Prostate gland (tissue), 2 donors: ENCODE measurements around the gene NDOR1. TPM values are rescaled to one million over a fixed set of nuclear protein-coding genes. Genes with fewer than 3 reads are reported as not detected.
A peak's percentile ranks its signal among the peaks of the same experiment; 100 is the strongest.
"Not testable (repeated sequence)": the region's sequence is repeated elsewhere in the genome, so short reads cannot be mapped to it uniquely, and the experiment has no call there.

Source experiments
- DNase-seq: peaks from one replicate; pipeline ENCODE4 v3.0.0-alpha.2; 2019; ENCODE audit warnings: low spot score
- H3K27ac ChIP-seq, 2 donors: fragments of 200-600 bp; sonication (generic); 2 replicates each; pipeline ENCODE4 v1.5.1; 2017 to 2019
- H3K27me3 ChIP-seq: fragments of 200-600 bp; sonication (generic); replicated peaks from 2 replicates; pipeline ENCODE4 v1.5.1; 2019; ENCODE audit not compliant: insufficient read depth
- H3K36me3 ChIP-seq, 2 donors: fragments of 200-600 bp; sonication (generic); 1 replicate in 1 of 2; 2 replicates in 1 of 2; pipeline versions ENCODE4 v1.5.1 to v1.8.1; 2017 to 2019
- H3K4me1 ChIP-seq: fragments of 200-600 bp; sonication (generic); replicated peaks from 2 replicates; pipeline ENCODE4 v1.5.1; 2019
- H3K4me3 ChIP-seq, 2 donors: fragments of 200-600 bp; sonication (generic); 2 replicates each; pipeline ENCODE4 v1.5.1; 2017 to 2019
- H3K9me3 ChIP-seq: fragments of 200-600 bp; sonication (generic); 2 replicates; pipeline ENCODE4 v1.5.1; 2017
- CTCF ChIP-seq, 4 experiments: fragments of 200-600 bp in 2 of 4; fragments of 450-650 bp in 2 of 4; sonication (generic) in 2 of 4; IDR thresholded peaks; 1 replicate in 3 of 4; 2 replicates in 1 of 4; pipeline ENCODE4 v1.5.1; 2016 to 2019; ENCODE audit warnings: antibody characterized with exemption in 4 of 4, mild to moderate bottlenecking in 2 of 4, moderate library complexity in 2 of 4
- POLR2A ChIP-seq: fragments of 450-650 bp; IDR thresholded peaks from one replicate; pipeline ENCODE4 v1.6.1; 2016; ENCODE audit warnings: antibody characterized with exemption, mild to moderate bottlenecking
- POLR2AphosphoS5 ChIP-seq: sonication (generic); formaldehyde crosslinking; IDR thresholded peaks from one replicate; pipeline ENCODE4 v1.6.1; 2017; ENCODE audit warnings: antibody characterized with exemption
- WGBS: methylation state at CpG from one replicate; pipeline ENCODE4 v1.1.5; 2018; 5-methylcytosine and 5-hydroxymethylcytosine counted together
- intact Hi-C: fragments of 100-400 bp; cut with DNase I; formaldehyde crosslinking; loops from one replicate; pipeline ENCODE4 v1.14.2; 2022
- total RNA-seq, 2 donors: library from RNA; depleted of rRNA; stranded (reverse); fragments of >200 nt; gene quantifications; one replicate each; pipeline ENCODE4 v1.1.0, GENCODE V29; 2016

The NDOR1 gene
- total RNA-seq, 2 donors from 2014 or later, result 18.5 to 31.9 TPM

DNA sequence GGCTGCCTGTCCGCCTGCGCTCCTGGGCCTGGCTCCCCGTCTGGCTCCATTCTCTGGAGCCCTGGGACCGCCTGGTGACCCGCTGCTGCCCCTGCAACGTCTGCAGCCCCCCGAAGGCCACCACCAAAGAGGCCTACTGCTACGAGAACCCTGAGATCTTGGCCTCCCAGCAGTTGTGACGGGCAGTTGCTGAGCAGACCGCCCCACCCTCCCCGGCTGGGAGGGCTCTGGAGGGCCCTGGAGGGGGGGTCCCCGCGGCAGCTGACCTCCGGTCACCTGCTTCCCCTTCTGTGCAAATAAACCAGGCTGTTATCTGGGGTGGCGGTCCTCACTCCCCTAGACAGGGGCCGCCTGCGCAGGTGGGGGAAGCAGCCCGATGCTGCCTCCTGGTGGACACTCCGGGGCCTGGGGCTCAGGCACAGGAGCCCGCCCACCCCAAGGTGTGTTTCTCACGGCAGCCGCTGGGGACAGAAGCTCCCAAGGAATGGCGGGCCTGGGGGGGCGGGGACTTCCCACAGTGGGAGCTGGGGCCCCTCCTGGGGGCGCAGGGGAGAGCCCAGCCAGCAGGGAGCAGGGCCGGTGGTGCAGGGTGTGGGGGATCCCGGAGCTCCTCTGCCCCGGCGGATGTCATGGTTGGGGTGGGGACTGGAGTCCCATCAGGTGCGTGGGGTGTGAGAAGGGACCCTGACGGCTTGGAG is 30.9 kb downstream of the NDOR1 start:
- TF ChIP-seq POLR2AphosphoS5 (peak; percentile 74), CTCF (IDR thresholded peaks at IDR 0.05) (peak; percentile 98 to 100 (median 99)), POLR2A (peak; percentile 10)
- DNase-seq, result peak; percentile 88
- no peaks in the 10 kb centered on the region for H3K9me3 ChIP-seq
- intact Hi-C loops, result loop anchor here (5.0 kb wide), 1 partner anchor 114 kb away; no protein-coding TSS in a partner anchor
- WGBS, result 6% methylated on average over 22 of the region's 31 CpGs
- peak overlapping the region; percentile 64 to 71 for H3K27ac ChIP-seq
- H3K4me1 ChIP-seq, result peaks cover 29% of the 10 kb centered on the region
- no peaks in the 10 kb centered on the region for H3K36me3 ChIP-seq
- H3K4me3 ChIP-seq, result peak overlapping the region; percentile 7 to 10
- no peaks in the 10 kb centered on the region for H3K27me3 ChIP-seq

- intact Hi-C loops, result loop anchor here (5.0 kb wide), 1 partner anchor 115 kb away; no protein-coding TSS in a partner anchor
- H3K27me3 ChIP-seq, result no peaks in the 10 kb centered on the region
- no peaks in the 10 kb centered on the region for H3K9me3 ChIP-seq
- H3K4me1 ChIP-seq, result peaks cover 29% of the 10 kb centered on the region
- peak overlapping the region in 1 of 2 donors; percentile 7 for H3K4me3 ChIP-seq
- DNase-seq, result no peak
- H3K36me3 ChIP-seq, result no peaks in the 10 kb centered on the region
- no peak for TF ChIP-seq POLR2AphosphoS5
- TF ChIP-seq CTCF (IDR thresholded peaks at IDR 0.05), result no peak
- no peak for TF ChIP-seq POLR2A
- H3K27ac ChIP-seq, result peak overlapping the region; percentile 64 to 71
- WGBS, result 32% methylated on average over 6 of the region's 11 CpGs
Observed at GRCh38 chr9:137236936-137237421, 31.5 kb downstream of the NDOR1 start.

DNA sequence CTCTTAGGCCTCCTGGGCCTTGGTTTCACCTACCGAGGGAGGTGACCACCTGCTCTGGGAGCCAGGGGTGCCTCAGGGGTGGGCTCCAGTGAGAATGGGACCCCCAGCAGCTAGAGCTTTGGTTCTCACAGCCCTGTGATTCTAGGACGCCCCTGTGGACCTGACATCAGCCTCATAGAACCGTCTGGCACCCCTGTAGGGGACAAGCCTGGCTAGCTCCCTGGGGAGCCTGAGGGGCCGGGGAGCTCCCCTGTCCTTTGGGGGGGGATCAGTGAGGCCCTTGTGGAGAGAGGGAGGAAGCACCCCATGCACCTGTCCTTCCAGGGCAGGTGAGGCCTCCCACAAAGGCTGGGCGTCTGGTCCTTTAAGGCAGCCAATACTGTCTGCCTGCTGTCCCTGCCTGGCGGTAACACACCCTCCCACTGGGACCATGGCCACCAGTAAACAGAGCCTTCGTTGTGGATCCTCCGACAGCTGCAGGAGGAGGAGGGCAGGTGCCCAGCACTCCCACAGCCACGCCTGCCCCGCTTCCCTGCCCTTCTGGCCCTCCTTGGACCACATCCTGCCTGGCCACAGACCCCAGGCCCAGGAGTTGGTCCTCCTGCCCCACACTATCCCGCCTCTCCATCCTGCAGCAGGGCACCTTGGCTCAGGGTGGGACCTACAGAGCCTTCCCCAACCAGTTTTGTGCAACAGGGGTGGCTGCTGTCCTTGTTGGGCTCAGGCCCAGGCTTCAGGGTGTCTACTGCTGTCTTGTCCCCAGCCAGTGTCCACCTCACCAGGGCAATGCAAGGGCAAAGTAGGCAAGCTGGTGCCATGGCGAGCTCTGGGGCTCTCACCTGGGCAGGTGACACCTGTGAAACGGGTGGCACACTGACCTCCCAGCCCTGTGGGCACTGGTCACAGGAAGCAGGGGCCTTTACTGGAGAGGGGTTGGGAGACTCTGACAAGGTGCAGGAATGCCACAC is 32.5 kb downstream of the NDOR1 start:
- Histone ChIP-seq H3K36me3 (peaks cover 0 to 4% of the 10 kb centered on the region in 2 donors), H3K27me3 (no peaks in the 10 kb centered on the region), H3K4me3 (no peak overlapping the region), H3K9me3 (no peaks in the 10 kb centered on the region), H3K4me1 (peaks cover 35% of the 10 kb centered on the region), H3K27ac (peak overlapping the region; percentile 64 to 71)
- TF ChIP-seq CTCF (IDR thresholded peaks at IDR 0.05), result peak in 1 of 4 experiments; percentile 10
- TF ChIP-seq POLR2AphosphoS5, result peak; percentile 52
- no peak for TF ChIP-seq POLR2A
- DNase-seq, result peak; percentile 57
- intact Hi-C loops, result loop anchor here (5.0 kb wide), 1 partner anchor 116 kb away; no protein-coding TSS in a partner anchor
- 61% methylated on average over 13 of the region's 13 CpGs for WGBS

- intact Hi-C loops, result loop anchor here (2.0 to 5.0 kb wide), 2 partner anchors 15 to 117 kb away; partner anchors contain the start of gene NELFB
- H3K27me3 ChIP-seq, DNase-seq, H3K9me3 ChIP-seq: not testable (repeated sequence)
- H3K27ac ChIP-seq, result peak overlapping the region; percentile 92
- peak overlapping the region; percentile 68 to 70 for H3K4me3 ChIP-seq
- WGBS, result 50% methylated on average over 27 of the region's 27 CpGs
- H3K4me1 ChIP-seq, result peaks cover 35% of the 10 kb centered on the region
- peaks cover 0 to 11% of the 10 kb centered on the region in 2 donors for H3K36me3 ChIP-seq
Observed at GRCh38 chr9:137239541-137240200, 34.2 kb downstream of the NDOR1 start.
